ENCODE data around the gene RAB27A. TPM values are rescaled to one million over a fixed set of nuclear protein-coding genes. Genes with fewer than 3 reads are reported as not detected.

The RAB27A gene
- total and polyA plus RNA-seq, 2 of the 8 experiments (the other 6 are each of a cell fraction or from before 2014, with no cell fraction given): 2.3 to 6.5 TPM

DNA sequence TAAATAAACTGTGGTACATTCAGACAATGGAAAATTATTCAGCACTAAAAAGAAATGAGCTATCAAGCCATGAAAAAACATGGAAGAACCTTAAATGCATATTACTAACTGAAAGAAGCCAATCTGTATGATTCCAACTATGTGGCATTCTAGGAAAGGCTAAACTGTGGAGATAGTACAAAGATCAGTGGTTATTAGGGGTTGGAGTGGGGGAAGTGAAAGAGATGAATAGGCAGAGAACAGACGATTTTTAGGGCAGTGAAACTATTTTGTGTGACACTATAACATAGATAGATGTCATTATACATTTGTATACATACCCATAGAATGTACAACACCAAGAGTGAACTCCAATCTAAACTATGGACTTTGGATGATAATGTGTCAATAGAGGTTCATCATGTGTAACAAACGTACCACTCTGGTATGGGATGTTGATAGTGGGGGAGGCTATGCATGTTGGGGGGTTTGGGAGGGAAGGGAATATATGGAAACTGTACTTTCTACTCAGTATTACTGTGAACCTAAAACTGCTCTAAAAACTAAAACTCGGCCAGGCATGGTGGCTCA, 29.0 kb downstream of the RAB27A start:
- H4K91ac ChIP-seq (replicated peaks; ENCODE audit: insufficient read length, low read length): no peak overlapping the region
- no peak overlapping the region for H4K8ac ChIP-seq (ENCODE audit: extremely low read depth, insufficient read depth, low read length)
- ChIA-PET POLR2A (ENCODE audit: partially characterized antibody) (no interaction called here), CTCF (ENCODE audit: partially characterized antibody) (no interaction called here)
- no peaks in the 10 kb centered on the region for H3K79me1 ChIP-seq (ENCODE audit: low read depth, low read length)
- no peaks in the 10 kb centered on the region for H4K20me1 ChIP-seq (replicated peaks in 1 of 2; ENCODE audit: control insufficient read depth in 1 of 2, insufficient read depth in 2 of 2, low read length in 2 of 2)
- DNase-seq (ENCODE audit: low read depth in 1 of 2, low spot score in 2 of 2) (no peak), FAIRE-seq (no peak)
- no peak overlapping the region for H3K9ac ChIP-seq (replicated peaks in 1 of 4; ENCODE audit: extremely low read depth in 1 of 4, low read depth in 3 of 4, low read length in 3 of 4)
- H2BK15ac ChIP-seq (ENCODE audit: low read length): no peak overlapping the region
- H4K5ac ChIP-seq (ENCODE audit: insufficient read length, low read depth, low read length): no peak overlapping the region
- TF ChIP-seq SRF (IDR thresholded peaks at IDR 0.05; ENCODE audit: low read depth, low read length): no peak
- TF ChIP-seq BRCA1 (IDR thresholded peaks at IDR 0.05; ENCODE audit: low read depth, low read length): no peak
- TF ChIP-seq GTF2F1 (IDR thresholded peaks at IDR 0.05; ENCODE audit: borderline replicate concordance, low read depth, low read length): no peak
- no peak for TF ChIP-seq CTBP2 (IDR thresholded peaks at IDR 0.05; ENCODE audit: borderline replicate concordance, insufficient read depth, insufficient read length, low read length)
- TF ChIP-seq, protein P1, sequence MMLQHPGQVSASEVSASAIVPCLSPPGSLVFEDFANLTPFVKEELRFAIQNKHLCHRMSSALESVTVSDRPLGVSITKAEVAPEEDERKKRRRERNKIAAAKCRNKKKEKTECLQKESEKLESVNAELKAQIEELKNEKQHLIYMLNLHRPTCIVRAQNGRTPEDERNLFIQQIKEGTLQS (IDR thresholded peaks at IDR 0.05; ENCODE audit: insufficient read depth, low read depth, low read length): no peak
- no peak for TF ChIP-seq CHD1 (IDR thresholded peaks at IDR 0.05; ENCODE audit: low read depth, low read length)
- TF ChIP-seq, protein P2, sequence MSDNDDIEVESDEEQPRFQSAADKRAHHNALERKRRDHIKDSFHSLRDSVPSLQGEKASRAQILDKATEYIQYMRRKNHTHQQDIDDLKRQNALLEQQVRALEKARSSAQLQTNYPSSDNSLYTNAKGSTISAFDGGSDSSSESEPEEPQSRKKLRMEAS (IDR thresholded peaks at IDR 0.05): no peak
- no peak for TF ChIP-seq TEAD4 (IDR thresholded peaks at IDR 0.05; ENCODE audit: low read depth, low read length)
- H2BK20ac ChIP-seq (ENCODE audit: low read length): no peak overlapping the region
- no peak overlapping the region for H3K56ac ChIP-seq (replicated peaks; ENCODE audit: insufficient read length, low read depth, low read length)
- no peaks in the 10 kb centered on the region for H3K4me1 ChIP-seq (replicated peaks in 1 of 4; ENCODE audit: control insufficient read depth in 3 of 4, insufficient read depth in 4 of 4, low read length in 3 of 4)
- no peak overlapping the region for H3K4me2 ChIP-seq (ENCODE audit: insufficient read depth in 1 of 2, low read depth in 2 of 2, low read length in 2 of 2)
- H3K4me3 ChIP-seq (ENCODE audit: extremely low read depth in 1 of 4, insufficient read depth in 2 of 4, low read depth in 3 of 4, low read length in 4 of 4): no peak overlapping the region
- H3K4ac ChIP-seq (replicated peaks; ENCODE audit: insufficient read length, low read depth, low read length): no peak overlapping the region
- H2BK120ac ChIP-seq (replicated peaks; ENCODE audit: low read depth, low read length): no peak overlapping the region
- no peaks in the 10 kb centered on the region for H3K9me3 ChIP-seq (ENCODE audit: insufficient read depth in 2 of 2, low read depth in 1 of 2, low read length in 1 of 2)
- H3K14ac ChIP-seq (ENCODE audit: insufficient read length): no peak overlapping the region
- H3K27ac ChIP-seq (ENCODE audit: low read depth, low read length): no peak overlapping the region
- H2BK12ac ChIP-seq (ENCODE audit: low read depth, low read length): no peak overlapping the region
- H3K23me2 ChIP-seq (ENCODE audit: low read depth, low read length): no peaks in the 10 kb centered on the region
- WGBS, 2 experiments (ENCODE audit: extremely low coverage in 1 of 2, insufficient coverage in 1 of 2, insufficient read length in 1 of 2, insufficient replicate concordance in 2 of 2, low coverage in 1 of 2, low lambda C conversion rate in 2 of 2, missing lambda C conversion rate in 1 of 2): 80 to 100% methylated on average over 1 to 3 of the region's 3 CpGs
- no peak overlapping the region for H3K23ac ChIP-seq (ENCODE audit: insufficient read length)
- H3K79me2 ChIP-seq (ENCODE audit: control insufficient read depth in 1 of 2, insufficient read depth in 2 of 2, low read length in 2 of 2): no peaks in the 10 kb centered on the region
- H3K18ac ChIP-seq (ENCODE audit: extremely low read depth, low read length): no peak overlapping the region
- no peak overlapping the region for H2AFZ ChIP-seq (ENCODE audit: low read length)
- H3K36me3 ChIP-seq (ENCODE audit: control insufficient read depth in 2 of 4, insufficient read depth in 4 of 4, low read length in 3 of 4): no peaks in the 10 kb centered on the region
- H2AK5ac ChIP-seq (ENCODE audit: low read depth, low read length): no peak overlapping the region
- no peak overlapping the region for H2BK5ac ChIP-seq (ENCODE audit: low read depth, low read length)
- H3K27me3 ChIP-seq (replicated peaks in 1 of 4; ENCODE audit: control insufficient read depth in 3 of 4, extremely low read depth in 1 of 4, insufficient read depth in 3 of 4, low read length in 3 of 4): no peaks in the 10 kb centered on the region
